ENCODE data around the gene DOC2A. TPM values are rescaled to one million over a fixed set of nuclear protein-coding genes. Genes with fewer than 3 reads are reported as not detected.
"Not testable (repeated sequence)": the region's sequence is repeated elsewhere in the genome, so short reads cannot be mapped to it uniquely, and the experiment has no call there.

DOC2A gene
- total RNA-seq, 1 donor from 2014 or later, result 0.33 TPM

GRCh38 chr16:30017277-30017656, 6.4 kb upstream of the DOC2A start:
- no peak for DNase-seq (ENCODE audit: low read depth)
- Histone ChIP-seq H3K4me3 (ENCODE audit: low read depth, low read length) (no peak overlapping the region), H3K27me3 (ENCODE audit: control insufficient read depth, insufficient read depth, low read length) (no peaks in the 10 kb centered on the region), H3K36me3 (ENCODE audit: control insufficient read depth, insufficient read depth, low read length) (no peaks in the 10 kb centered on the region)
- no peak for TF ChIP-seq CTCF (IDR thresholded peaks at IDR 0.05; ENCODE audit: insufficient read depth, low read length, poor library complexity, severe bottlenecking)

GRCh38 chr16:30016555-30017276, 5.9 kb upstream of the DOC2A start:
- Histone ChIP-seq H3K27me3 (ENCODE audit: control insufficient read depth, insufficient read depth, low read length) (peaks cover 5% of the 10 kb centered on the region), H3K4me3 (ENCODE audit: low read depth, low read length) (no peak overlapping the region), H3K36me3 (ENCODE audit: control insufficient read depth, insufficient read depth, low read length) (no peaks in the 10 kb centered on the region)
- no peak for TF ChIP-seq CTCF (IDR thresholded peaks at IDR 0.05; ENCODE audit: insufficient read depth, low read length, poor library complexity, severe bottlenecking)
- DNase-seq (ENCODE audit: low read depth), result no peak

- not testable (repeated sequence) for DNase-seq (ENCODE audit: low read depth); H3K4me3 ChIP-seq (ENCODE audit: low read depth, low read length); H3K36me3 ChIP-seq (ENCODE audit: control insufficient read depth, insufficient read depth, low read length)
- H3K27me3 ChIP-seq (ENCODE audit: control insufficient read depth, insufficient read depth, low read length), result peaks cover 17% of the 10 kb centered on the region
These were observed 4.6 kb upstream of the DOC2A start for GRCh38 chr16:30015450-30015849.

- not testable (repeated sequence) for H3K36me3 ChIP-seq (ENCODE audit: control insufficient read depth, insufficient read depth, low read length); H3K4me3 ChIP-seq (ENCODE audit: low read depth, low read length); DNase-seq (ENCODE audit: low read depth)
- H3K27me3 ChIP-seq (ENCODE audit: control insufficient read depth, insufficient read depth, low read length), result peaks cover 32% of the 10 kb centered on the region
These were observed 1.8 kb upstream of the DOC2A start for GRCh38 chr16:30012598-30012997.

- no peak for TF ChIP-seq CTCF (IDR thresholded peaks at IDR 0.05; ENCODE audit: insufficient read depth, low read length, poor library complexity, severe bottlenecking)
- Histone ChIP-seq H3K36me3 (ENCODE audit: control insufficient read depth, insufficient read depth, low read length) (no peaks in the 10 kb centered on the region), H3K4me3 (ENCODE audit: low read depth, low read length) (no peak overlapping the region), H3K27me3 (ENCODE audit: control insufficient read depth, insufficient read depth, low read length) (peaks cover 32% of the 10 kb centered on the region)
- DNase-seq (ENCODE audit: low read depth), result no peak
These were observed 1.1 kb upstream of the DOC2A start for GRCh38 chr16:30011714-30012504.

GRCh38 chr16:30009990-30010843, 610 bp downstream of the DOC2A start:
- no peaks in the 10 kb centered on the region for H3K36me3 ChIP-seq (ENCODE audit: control insufficient read depth, insufficient read depth, low read length)
- no peak for DNase-seq (ENCODE audit: low read depth)
- peaks cover 32% of the 10 kb centered on the region for H3K27me3 ChIP-seq (ENCODE audit: control insufficient read depth, insufficient read depth, low read length)
- peak overlapping the region; percentile 8 for H3K4me3 ChIP-seq (ENCODE audit: low read depth, low read length)
- no peak for TF ChIP-seq CTCF (IDR thresholded peaks at IDR 0.05; ENCODE audit: insufficient read depth, low read length, poor library complexity, severe bottlenecking)

All from kidney epithelial cell (primary cell).